Omental fat pad (tissue), 4 donors: ENCODE measurements around the gene CDK5RAP2. TPM values are rescaled to one million over a fixed set of nuclear protein-coding genes. Genes with fewer than 3 reads are reported as not detected.

Experiments used
- ATAC-seq: fragments of 150-250 bp; one replicate; pipeline ENCODE4 v1.9.1; 2016; ENCODE audit warnings: mild to moderate bottlenecking, moderate library complexity; ENCODE audit not compliant: low FRiP score
- DNase-seq: peaks from one replicate; pipeline ENCODE4 v3.0.0-alpha.2; 2019; ENCODE audit warnings: low spot score
- CTCF ChIP-seq, 3 donors: fragments of 450-650 bp; IDR thresholded peaks; one replicate each; pipeline ENCODE4 v1.5.1; 2016 to 2017; ENCODE audit warnings: antibody characterized with exemption in 3 of 3, mild to moderate bottlenecking in 3 of 3, moderate library complexity in 2 of 3
- total RNA-seq, 4 donors: library from RNA; depleted of rRNA; stranded (reverse); fragments of >200 nt; gene quantifications; one replicate each; pipeline ENCODE4 v1.1.0, GENCODE V29; 2016

The CDK5RAP2 gene
- total RNA-seq, 4 donors from 2014 or later: 32.8 to 47.6 (median 39.4) TPM

- DNase-seq (no peak), ATAC-seq (no peak)
- TF ChIP-seq CTCF (IDR thresholded peaks at IDR 0.05): no peak
Measured at GRCh38 chr9:120433701-120434100, 146.3 kb downstream of the CDK5RAP2 start.

GRCh38 chr9:120432600-120432999 is 147.4 kb downstream of the CDK5RAP2 start:
- no peak for ATAC-seq
- TF ChIP-seq CTCF (IDR thresholded peaks at IDR 0.05): no peak
- DNase-seq: no peak

- ATAC-seq (no peak), DNase-seq (no peak)
- TF ChIP-seq CTCF (IDR thresholded peaks at IDR 0.05): no peak
Measured at GRCh38 chr9:120431268-120431667, 148.7 kb downstream of the CDK5RAP2 start.

GRCh38 chr9:120424248-120424647 is 155.7 kb downstream of the CDK5RAP2 start:
- no peak for DNase-seq
- ATAC-seq: peak; percentile 85
- no peak for TF ChIP-seq CTCF (IDR thresholded peaks at IDR 0.05)

- no peak for TF ChIP-seq CTCF (IDR thresholded peaks at IDR 0.05)
- no peak for DNase-seq
- ATAC-seq: peak; percentile 13
Measured at GRCh38 chr9:120423812-120424211, 156.2 kb downstream of the CDK5RAP2 start.

GRCh38 chr9:120421977-120422376 is 158.0 kb downstream of the CDK5RAP2 start:
- no peak for TF ChIP-seq CTCF (IDR thresholded peaks at IDR 0.05)
- DNase-seq: no peak
- ATAC-seq: no peak

- no peak for DNase-seq
- ATAC-seq: no peak
Measured at GRCh38 chr9:120418315-120418714, 161.7 kb downstream of the CDK5RAP2 start.

More at GRCh38 chr9:120418315-120418714, 161.7 kb downstream of the CDK5RAP2 start:
- no peak for TF ChIP-seq CTCF (IDR thresholded peaks at IDR 0.05)
